Liver (tissue), 9 donors: ENCODE measurements around the gene ZNF837. TPM values are rescaled to one million over a fixed set of nuclear protein-coding genes. Genes with fewer than 3 reads are reported as not detected.

ENCODE experiments used
- DNase-seq: peaks from one replicate; pipeline ENCODE4 v3.0.0-alpha.2; 2017; ENCODE audit warnings: low spot score
- H3K27ac ChIP-seq, 2 donors: one replicate each; pipeline ENCODE4 v1.7.0; 2013; ENCODE audit warnings: inconsistent platforms in 2 of 2, low read length in 2 of 2, control low read depth in 1 of 2, low read depth in 1 of 2, mild to moderate bottlenecking in 1 of 2
- H3K27me3 ChIP-seq, 4 donors: one replicate each; pipeline versions ENCODE4 v1.6.1 to v1.7.0; 2013; ENCODE audit warnings: low read length in 3 of 4, inconsistent platforms in 1 of 4, mild to moderate bottlenecking in 1 of 4, moderate library complexity in 1 of 4; ENCODE audit not compliant: control insufficient read depth in 4 of 4, insufficient read depth in 4 of 4
- H3K36me3 ChIP-seq, 4 donors: one replicate each; pipeline versions ENCODE4 v1.6.1 to v1.7.0; 2013; ENCODE audit warnings: low read length in 3 of 4, mild to moderate bottlenecking in 3 of 4, low read depth in 1 of 4, moderate library complexity in 1 of 4; ENCODE audit not compliant: control insufficient read depth in 4 of 4, insufficient read depth in 3 of 4
- H3K4me1 ChIP-seq, 4 donors: one replicate each; pipeline versions ENCODE4 v1.6.1 to v1.7.0; 2013; ENCODE audit warnings: low read length in 3 of 4, mild to moderate bottlenecking in 3 of 4, moderate library complexity in 1 of 4; ENCODE audit not compliant: control insufficient read depth in 4 of 4, insufficient read depth in 4 of 4
- H3K4me3 ChIP-seq, 3 donors: one replicate each; pipeline versions ENCODE4 v1.6.1 to v1.7.0; 2013; ENCODE audit warnings: low read length in 3 of 3, control low read depth in 1 of 3, low read depth in 1 of 3, mild to moderate bottlenecking in 1 of 3
- H3K9ac ChIP-seq, 2 donors: one replicate each; pipeline ENCODE4 v1.7.0; 2013; ENCODE audit warnings: low read length in 2 of 2, mild to moderate bottlenecking in 2 of 2, moderate library complexity in 2 of 2, control low read depth in 1 of 2, low read depth in 1 of 2
- H3K9me3 ChIP-seq, 4 donors: one replicate each; pipeline versions ENCODE4 v1.6.1 to v1.7.0; 2013; ENCODE audit warnings: low read length in 3 of 4; ENCODE audit not compliant: control insufficient read depth in 4 of 4
- ATF3 ChIP-seq: IDR thresholded peaks from 2 replicates; pipeline ENCODE4 v1.6.1; 2016; ENCODE audit warnings: antibody characterized with exemption
- FOXA1 ChIP-seq: IDR thresholded peaks from 2 replicates; pipeline ENCODE4 v1.6.1; 2016; ENCODE audit warnings: antibody characterized with exemption
- FOXA2 ChIP-seq: IDR thresholded peaks from 2 replicates; pipeline ENCODE4 v1.6.1; 2016; ENCODE audit warnings: antibody characterized with exemption
- GABPA ChIP-seq, 2 donors: IDR thresholded peaks in 1 of 2; conservative IDR thresholded peaks in 1 of 2; 2 replicates each; pipeline ENCODE4 v1.6.1; 2016; ENCODE audit warnings: antibody characterized with exemption in 2 of 2, mild to moderate bottlenecking in 1 of 2, moderate library complexity in 1 of 2
- HNF4A ChIP-seq, 2 donors: conservative IDR thresholded peaks; 2 replicates each; pipeline ENCODE4 v1.6.1; 2016; ENCODE audit warnings: antibody characterized with exemption in 2 of 2, mild to moderate bottlenecking in 2 of 2
- HNF4G ChIP-seq: IDR thresholded peaks from 2 replicates; pipeline ENCODE4 v1.6.1; 2016; ENCODE audit warnings: antibody characterized with exemption
- JUND ChIP-seq, 2 donors: IDR thresholded peaks; 2 replicates each; pipeline ENCODE4 v1.6.1; 2016; ENCODE audit warnings: antibody characterized with exemption in 2 of 2
- MAX ChIP-seq: IDR thresholded peaks from 2 replicates; pipeline ENCODE4 v1.6.1; 2016; ENCODE audit warnings: antibody characterized with exemption
- NR2F2 ChIP-seq: IDR thresholded peaks from 2 replicates; pipeline ENCODE4 v1.6.1; 2016; ENCODE audit warnings: antibody characterized with exemption
- RAD21 ChIP-seq, 2 donors: IDR thresholded peaks; 2 replicates each; pipeline ENCODE4 v1.6.1; 2016; ENCODE audit warnings: antibody characterized with exemption in 2 of 2, mild to moderate bottlenecking in 2 of 2
- REST ChIP-seq: IDR thresholded peaks from 2 replicates; pipeline ENCODE4 v1.6.1; 2016; ENCODE audit warnings: antibody characterized with exemption, mild to moderate bottlenecking
- RXRA ChIP-seq, 2 donors: IDR thresholded peaks; 2 replicates each; pipeline ENCODE4 v1.6.1; 2017 to 2018; ENCODE audit warnings: antibody characterized with exemption in 2 of 2, mild to moderate bottlenecking in 1 of 2
- SP1 ChIP-seq: IDR thresholded peaks from 2 replicates; pipeline ENCODE4 v1.6.1; 2018; ENCODE audit warnings: antibody characterized with exemption, mild to moderate bottlenecking
- TAF1 ChIP-seq: conservative IDR thresholded peaks from 2 replicates; pipeline ENCODE4 v1.6.1; 2016; ENCODE audit warnings: antibody characterized with exemption, mild to moderate bottlenecking
- YY1 ChIP-seq: IDR thresholded peaks from 2 replicates; pipeline ENCODE4 v1.6.1; 2016; ENCODE audit warnings: antibody characterized with exemption, mild to moderate bottlenecking
- ZBTB33 ChIP-seq: IDR thresholded peaks from 2 replicates; pipeline ENCODE4 v1.6.1; 2016; ENCODE audit warnings: antibody characterized with exemption
- WGBS: extraction: QIAGEN DNeasy Blood & Tissue Kit; methylation state at CpG from one replicate; pipeline ENCODE4 v1.1.7; 2013; 5-methylcytosine and 5-hydroxymethylcytosine counted together
- polyA plus RNA-seq, 2 donors: library from polyadenylated mRNA; stranded (reverse) in 1 of 2; unstranded in 1 of 2; fragments of 200-250 nt in 1 of 2; fragments of >200 nt in 1 of 2; fragmentation: Nextera tagmentation in 1 of 2; extraction: Ambion mirVana in 1 of 2; gene quantifications; one replicate each; pipeline versions ENCODE4 v1.2.1 to v1.2.3, GENCODE V29; 2013 to 2015
- total RNA-seq, 2 donors: library from RNA; depleted of rRNA; stranded (reverse); fragments of >200 nt; gene quantifications; one replicate each; pipeline ENCODE4 v1.2.3, GENCODE V29; 2014
- donor health status: healthy.
- donor health status: healthy.
- donor health status: healthy.
- donor health status: healthy.
- donor health status: healthy.

The ZNF837 gene
- total and polyA plus RNA-seq, 4 donors, result 0.54 to 3.6 (median 2.3) TPM

GRCh38 chr19:58428617-58429016 is 47.8 kb upstream of the ZNF837 start:
- Histone ChIP-seq H3K36me3 (peaks cover under 1 to 7% (median 5%) of the 10 kb centered on the region in 4 donors), H3K4me3 (peak overlapping the region in 2 of 3 donors; percentile 22 to 50), H3K4me1 (no peaks in the 10 kb centered on the region), H3K27ac (no peak overlapping the region), H3K27me3 (no peaks in the 10 kb centered on the region), H3K9ac (no peak overlapping the region), H3K9me3 (peaks cover 49 to 75% (median 63%) of the 10 kb centered on the region in 4 donors)
- DNase-seq, result no peak
- 93% methylated on average over 1 of the region's 1 CpG for whole genome bisulfite sequencing
- TF ChIP-seq ZBTB33 (no peak), REST (no peak), SP1 (no peak), NR2F2 (no peak), JUND (IDR thresholded peaks at IDR 0.05) (no peak), HNF4A (conservative IDR thresholded peaks at IDR 0.05) (no peak), TAF1 (no peak), RXRA (IDR thresholded peaks at IDR 0.05) (no peak), MAX (no peak), YY1 (no peak), FOXA2 (no peak), HNF4G (no peak), RAD21 (IDR thresholded peaks at IDR 0.05) (no peak), FOXA1 (no peak), ATF3 (no peak), GABPA (IDR thresholded peaks at IDR 0.05 in 1 of 2, conservative IDR thresholded peaks at IDR 0.05 in 1 of 2) (no peak)

- 99% methylated on average over 7 of the region's 7 CpGs for WGBS
- Histone ChIP-seq H3K9me3 (peaks cover 11 to 15% (median 13%) of the 10 kb centered on the region in 4 donors), H3K36me3 (peaks cover 16 to 45% (median 30%) of the 10 kb centered on the region in 4 donors), H3K4me1 (no peaks in the 10 kb centered on the region), H3K27ac (no peak overlapping the region), H3K4me3 (peak overlapping the region in 1 of 3 donors; percentile 5), H3K9ac (no peak overlapping the region), H3K27me3 (no peaks in the 10 kb centered on the region)
- DNase-seq, result no peak
- TF ChIP-seq ZBTB33, result no peak
- no peak for TF ChIP-seq ATF3
These were observed 36.2 kb upstream of the ZNF837 start for GRCh38 chr19:58417071-58417470.
